Measurements from ENCODE around the gene TMEM232. TPM values are rescaled to one million over a fixed set of nuclear protein-coding genes. Genes with fewer than 3 reads are reported as not detected.

The TMEM232 gene
- total and polyA plus RNA-seq, 9 of the 15 experiments (the other 6 are each of a cell fraction or from before 2014, with no cell fraction given), result 0.09 to 2.2 (median 0.41) TPM

DNA sequence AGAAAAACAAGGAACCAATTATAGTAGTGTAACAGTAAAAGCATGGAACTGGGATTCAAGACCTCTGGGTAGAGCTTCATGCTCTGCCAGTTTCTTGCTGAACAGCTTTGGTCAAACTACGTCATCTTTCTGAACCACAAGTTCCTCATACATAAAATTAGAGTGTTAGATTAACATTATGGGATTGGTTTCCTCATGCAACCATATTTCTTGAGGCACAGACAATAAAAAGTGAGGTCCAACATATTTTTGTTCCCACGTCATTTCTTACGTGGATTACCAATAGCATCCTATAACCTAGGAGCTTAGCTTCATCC lies 354.8 kb downstream of the TMEM232 start (continued):
- TF ChIP-seq, protein P1, sequence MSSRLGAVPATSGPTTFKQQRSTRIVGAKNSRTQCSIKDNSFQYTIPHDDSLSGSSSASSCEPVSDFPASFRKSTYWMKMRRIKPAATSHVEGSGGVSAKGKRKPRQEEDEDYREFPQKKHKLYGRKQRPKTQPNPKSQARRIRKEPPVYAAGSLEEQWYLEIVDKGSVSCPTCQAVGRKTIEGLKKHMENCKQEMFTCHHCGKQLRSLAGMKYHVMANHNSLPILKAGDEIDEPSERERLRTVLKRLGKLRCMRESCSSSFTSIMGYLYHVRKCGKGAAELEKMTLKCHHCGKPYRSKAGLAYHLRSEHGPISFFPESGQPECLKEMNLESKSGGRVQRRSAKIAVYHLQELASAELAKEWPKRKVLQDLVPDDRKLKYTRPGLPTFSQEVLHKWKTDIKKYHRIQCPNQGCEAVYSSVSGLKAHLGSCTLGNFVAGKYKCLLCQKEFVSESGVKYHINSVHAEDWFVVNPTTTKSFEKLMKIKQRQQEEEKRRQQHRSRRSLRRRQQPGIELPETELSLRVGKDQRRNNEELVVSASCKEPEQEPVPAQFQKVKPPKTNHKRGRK (tag; IDR thresholded peaks at IDR 0.05), result no peak
- TF ChIP-seq ZFP30 (CRISPR knock-in tag; IDR thresholded peaks at IDR 0.05; ENCODE audit: borderline replicate concordance) (no peak), HDAC2 (IDR thresholded peaks at IDR 0.05) (no peak), ZNF445 (CRISPR knock-in tag; IDR thresholded peaks at IDR 0.05; ENCODE audit: low read depth) (no peak), EGR1 (conservative IDR thresholded peaks at IDR 0.05) (no peak)

DNA sequence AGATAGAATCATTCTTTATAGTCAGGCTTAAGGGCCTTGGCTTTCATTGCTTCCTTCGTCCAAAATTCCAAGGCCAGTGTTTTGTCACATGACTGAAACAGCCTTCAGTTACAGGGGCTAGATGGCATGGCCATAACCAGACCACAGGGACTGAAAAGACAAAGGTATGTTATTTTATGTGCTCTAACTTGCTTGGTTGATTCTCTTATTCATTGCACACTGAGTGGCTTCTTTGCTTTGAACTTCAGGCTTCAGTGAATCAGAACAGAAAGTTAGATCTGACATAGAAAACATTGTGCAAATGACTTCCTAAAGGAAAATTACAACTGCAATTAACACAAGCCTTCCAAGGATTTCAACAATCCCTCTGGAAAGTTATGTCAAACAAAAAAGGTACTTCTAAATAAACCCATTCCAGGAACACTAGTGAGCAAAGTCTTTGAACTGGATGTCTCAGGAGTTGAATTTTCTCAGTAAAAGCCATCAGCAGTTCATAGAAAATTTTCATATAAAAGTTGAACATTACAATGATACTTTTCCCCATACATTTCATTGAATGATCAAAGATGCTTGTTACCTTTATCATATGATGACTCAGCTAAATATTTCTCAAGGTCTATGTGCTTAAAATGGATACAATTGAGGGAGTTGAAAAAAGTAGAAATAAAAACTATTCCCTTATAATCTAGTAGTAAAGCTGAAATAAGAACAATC lies 355.3 kb downstream of the TMEM232 start:
- in situ Hi-C loops (cut with MboI), result no loop called here
- BruUV-seq (replicated peaks), result no TSS peak
- no peaks in the 10 kb centered on the region for H4K20me1 ChIP-seq (replicated peaks; ENCODE audit: control insufficient read depth, insufficient read depth, low read length)

More for the DNA sequence above, 355.3 kb downstream of the TMEM232 start:
- ChIA-PET CTCF (ENCODE audit: low intra/inter-chr PET ratio) (no interaction called here), POLR2A (no interaction called here)
- Histone ChIP-seq H3K27me3 (ENCODE audit: control insufficient read depth in 2 of 2, insufficient read depth in 2 of 2, low read length in 2 of 2) (no peaks in the 10 kb centered on the region), H3K79me2 (ENCODE audit: control insufficient read depth, insufficient read depth, low read length) (no peaks in the 10 kb centered on the region), H3K9me1 (ENCODE audit: control insufficient read depth, insufficient read depth, low read length) (no peaks in the 10 kb centered on the region), H3K27ac (ENCODE audit: extremely low read depth, low read depth, low read length) (no peak overlapping the region), H2AFZ (ENCODE audit: low read depth, low read length) (no peak overlapping the region), H3K9me3 (replicated peaks; ENCODE audit: control insufficient read depth, insufficient read depth, low read depth, low read length) (no peaks in the 10 kb centered on the region; the same call in 1 of the 2 replicates), H3K9ac (ENCODE audit: insufficient read depth in 1 of 2, low read depth in 2 of 2, low read length in 2 of 2) (no peak overlapping the region), H3K4me2 (ENCODE audit: insufficient read depth, low read length) (no peak overlapping the region), H3K4me1 (replicated peaks in 1 of 2; ENCODE audit: control insufficient read depth in 2 of 2, insufficient read depth in 2 of 2, low read length in 2 of 2) (no peaks in the 10 kb centered on the region), H3K4me3 (no peak overlapping the region), H3K36me3 (ENCODE audit: control insufficient read depth, insufficient read depth, low read length) (no peaks in the 10 kb centered on the region)
- TF ChIP-seq, protein P2, sequence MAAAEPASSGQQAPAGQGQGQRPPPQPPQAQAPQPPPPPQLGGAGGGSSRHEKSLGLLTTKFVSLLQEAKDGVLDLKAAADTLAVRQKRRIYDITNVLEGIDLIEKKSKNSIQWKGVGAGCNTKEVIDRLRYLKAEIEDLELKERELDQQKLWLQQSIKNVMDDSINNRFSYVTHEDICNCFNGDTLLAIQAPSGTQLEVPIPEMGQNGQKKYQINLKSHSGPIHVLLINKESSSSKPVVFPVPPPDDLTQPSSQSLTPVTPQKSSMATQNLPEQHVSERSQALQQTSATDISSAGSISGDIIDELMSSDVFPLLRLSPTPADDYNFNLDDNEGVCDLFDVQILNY (CRISPR knock-in tag; IDR thresholded peaks at IDR 0.05), result no peak
- TF ChIP-seq POLR2AphosphoS2 (IDR thresholded peaks at IDR 0.05; ENCODE audit: low read length) (no peak), NR2C2 (CRISPR knock-in tag; IDR thresholded peaks at IDR 0.05) (no peak), NR2C2 (tag; IDR thresholded peaks at IDR 0.05) (no peak), MAFF (IDR thresholded peaks at IDR 0.05; ENCODE audit: low read length) (peak; percentile 78), ZNF316 (IDR thresholded peaks at IDR 0.05) (peak; percentile 75), CBFB (CRISPR knock-in tag; IDR thresholded peaks at IDR 0.05) (no peak), MCM5 (IDR thresholded peaks at IDR 0.05; ENCODE audit: low read depth) (no peak), MAFK (IDR thresholded peaks at IDR 0.05; ENCODE audit: low read length) (peak; percentile 81), MAFG (tag; conservative IDR thresholded peaks at IDR 0.05) (peak; percentile 78), MEF2A (IDR thresholded peaks at IDR 0.05; ENCODE audit: control insufficient read depth, low read depth, low read length) (no peak), C11orf30 (IDR thresholded peaks at IDR 0.05; ENCODE audit: low read depth) (peak; percentile 61; the same call in 1 of the 2 replicates)
- 0% methylated on average over 1 of the region's 1 CpG for WGBS (ENCODE audit: insufficient coverage, low coverage, missing lambda C conversion rate)
- intact Hi-C loops (cut with micrococcal nuclease), result no loop called here
- FAIRE-seq, result no peak
- no peak for ATAC-seq
- DNase-seq (ENCODE audit: extremely low read depth in 1 of 4, low spot score in 3 of 4), result no peak
